GM19328 (cell line): ENCODE data around the gene UBL3.

Experiments
- ATAC-seq: cut with Tn5 transposase; IDR thresholded peaks from one replicate; pipeline ENCODE4 v1.9.1; 2021; ENCODE audit warnings: mild to moderate bottlenecking, moderate library complexity; ENCODE audit not compliant: unreplicated experiment

UBL3 gene

GRCh38 chr13:29761815-29762214 is 88.6 kb downstream of the UBL3 start:
- ATAC-seq, result no peak

GRCh38 chr13:29761160-29761559 is 89.3 kb downstream of the UBL3 start:
- ATAC-seq, result no peak

GRCh38 chr13:29760544-29760943 is 89.9 kb downstream of the UBL3 start:
- no peak for ATAC-seq

GRCh38 chr13:29758531-29759114 is 91.8 kb downstream of the UBL3 start:
- peak; percentile 84 for ATAC-seq

- ATAC-seq, result no peak
Observed at GRCh38 chr13:29756506-29756905, 93.9 kb downstream of the UBL3 start.

- ATAC-seq, result no peak
Observed at GRCh38 chr13:29754473-29754806, 96.0 kb downstream of the UBL3 start.

- ATAC-seq, result no peak
Observed at GRCh38 chr13:29753618-29754472, 96.6 kb downstream of the UBL3 start.

GRCh38 chr13:29752175-29752574 is 98.2 kb downstream of the UBL3 start:
- ATAC-seq, result no peak

GRCh38 chr13:29750183-29750530 is 100.3 kb downstream of the UBL3 start:
- no peak for ATAC-seq

GRCh38 chr13:29749401-29750182 is 100.8 kb downstream of the UBL3 start:
- ATAC-seq, result no peak

- no peak for ATAC-seq
Observed at GRCh38 chr13:29748097-29748496, 102.3 kb downstream of the UBL3 start.

- ATAC-seq, result no peak
Observed at GRCh38 chr13:29746148-29746677, 104.2 kb downstream of the UBL3 start.

- no peak for ATAC-seq
Observed at GRCh38 chr13:29745704-29746103, 104.7 kb downstream of the UBL3 start.

GRCh38 chr13:29743201-29743786 is 107.1 kb downstream of the UBL3 start:
- ATAC-seq, result no peak

GRCh38 chr13:29740961-29741360 is 109.5 kb downstream of the UBL3 start:
- ATAC-seq, result no peak

- ATAC-seq, result no peak
Observed at GRCh38 chr13:29737061-29737460, 113.4 kb downstream of the UBL3 start.

GRCh38 chr13:29733147-29733611 is 117.2 kb downstream of the UBL3 start:
- ATAC-seq, result no peak

- ATAC-seq, result no peak
Observed at GRCh38 chr13:29730253-29730652, 120.2 kb downstream of the UBL3 start.

- no peak for ATAC-seq
Observed at GRCh38 chr13:29722415-29722814, 128.0 kb downstream of the UBL3 start.

GRCh38 chr13:29721766-29722165 is 128.7 kb downstream of the UBL3 start:
- no peak for ATAC-seq

GRCh38 chr13:29718694-29719093 is 131.7 kb downstream of the UBL3 start:
- ATAC-seq, result no peak
